Measurements from ENCODE around the gene SLC32A1. TPM values are rescaled to one million over a fixed set of nuclear protein-coding genes. Genes with fewer than 3 reads are reported as not detected.

The SLC32A1 gene
- total RNA-seq, 1 experiment from 2014 or later: not detected

DNA sequence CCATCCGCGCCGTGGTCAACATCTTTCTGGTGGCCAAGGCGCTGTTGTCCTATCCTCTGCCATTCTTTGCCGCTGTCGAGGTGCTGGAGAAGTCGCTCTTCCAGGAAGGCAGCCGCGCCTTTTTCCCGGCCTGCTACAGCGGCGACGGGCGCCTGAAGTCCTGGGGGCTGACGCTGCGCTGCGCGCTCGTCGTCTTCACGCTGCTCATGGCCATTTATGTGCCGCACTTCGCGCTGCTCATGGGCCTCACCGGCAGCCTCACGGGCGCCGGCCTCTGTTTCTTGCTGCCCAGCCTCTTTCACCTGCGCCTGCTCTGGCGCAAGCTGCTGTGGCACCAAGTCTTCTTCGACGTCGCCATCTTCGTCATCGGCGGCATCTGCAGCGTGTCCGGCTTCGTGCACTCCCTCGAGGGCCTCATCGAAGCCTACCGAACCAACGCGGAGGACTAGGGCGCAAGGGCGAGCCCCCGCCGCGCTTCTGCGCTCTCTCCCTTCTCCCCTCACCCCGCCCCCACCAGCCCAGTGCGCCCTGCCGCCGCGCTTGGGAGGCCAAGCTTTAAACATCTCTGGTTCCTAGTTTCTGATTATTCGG is 4.0 kb downstream of the SLC32A1 start:
- ChIA-PET POLR2A (no interaction called here), CTCF (no interaction called here)
- no peak overlapping the region for H3K4me3 ChIP-seq (replicated peaks in 1 of 2; ENCODE audit: low read depth in 1 of 2, low read length in 2 of 2)

DNA sequence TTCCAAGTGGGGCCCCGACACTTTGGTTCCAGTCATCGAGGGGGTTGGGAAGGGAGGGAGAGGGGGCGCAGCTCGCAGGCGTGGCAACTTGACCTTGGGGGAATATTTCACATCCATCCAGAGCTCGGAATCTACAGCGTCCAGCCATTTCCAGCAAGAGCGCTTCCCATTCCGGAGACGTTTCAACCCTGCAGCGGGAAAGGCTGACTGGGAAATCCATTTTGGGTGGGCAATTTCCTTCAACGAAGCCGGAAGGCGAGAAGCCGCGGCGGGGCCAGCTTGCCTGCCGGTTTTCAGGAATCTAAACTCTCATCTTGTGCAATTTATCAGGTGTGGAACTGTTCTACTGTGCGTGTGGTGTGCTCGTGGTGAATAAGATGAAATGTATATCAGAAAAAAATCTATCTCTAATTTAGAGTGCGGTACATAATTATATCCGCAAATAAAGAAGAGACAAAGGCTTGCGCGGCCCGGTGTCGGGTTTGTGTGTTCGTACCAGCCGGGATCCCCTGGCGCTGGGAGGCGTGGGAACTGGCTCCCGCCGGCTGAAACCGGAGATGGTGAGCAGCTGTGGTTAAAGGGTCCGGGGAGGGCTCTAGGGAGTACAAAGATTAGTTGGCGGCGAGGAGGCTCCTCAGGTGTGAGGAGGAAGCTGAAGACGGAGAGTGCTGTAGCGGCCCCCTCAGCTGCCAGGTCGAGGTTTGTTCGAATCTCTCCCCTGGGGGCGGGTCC is 4.8 kb downstream of the SLC32A1 start:
- Histone ChIP-seq H3K9me3 (ENCODE audit: control insufficient read depth in 1 of 2, insufficient read depth in 1 of 2, low read depth in 1 of 2, low read length in 2 of 2) (no peaks in the 10 kb centered on the region), H2AFZ (ENCODE audit: low read depth, low read length, poor library complexity, severe bottlenecking) (no peak overlapping the region), H3K9ac (ENCODE audit: low read length) (no peak overlapping the region), H3K27me3 (ENCODE audit: insufficient read depth, low read length) (no peaks in the 10 kb centered on the region), H3K4me1 (ENCODE audit: control insufficient read depth in 1 of 2, insufficient read depth in 2 of 2, low read length in 2 of 2) (peaks cover 4 to 21% of the 10 kb centered on the region in 2 experiments; a peak in 3 of 4 replicates), H3K79me2 (ENCODE audit: insufficient read depth, low read length) (no peaks in the 10 kb centered on the region), H3K4me3 (replicated peaks in 1 of 2; ENCODE audit: low read depth in 1 of 2, low read length in 2 of 2) (no peak overlapping the region), H3K4me2 (ENCODE audit: low read length) (no peak overlapping the region), H3K9me2 (ENCODE audit: insufficient read depth) (no peaks in the 10 kb centered on the region), H3K36me3 (ENCODE audit: control insufficient read depth in 1 of 2, insufficient read depth in 2 of 2, low read length in 2 of 2) (no peaks in the 10 kb centered on the region), H4K20me1 (ENCODE audit: insufficient read depth) (no peaks in the 10 kb centered on the region), H3K27ac (ENCODE audit: low read depth, low read length) (no peak overlapping the region)
- BruUV-seq (replicated peaks): no TSS peak
- CTCF ChIA-PET: no interaction called here
- POLR2A ChIA-PET: no interaction called here
- no peak for DNase-seq (ENCODE audit: low read depth, low spot score)
- ATAC-seq: no peak
- TF ChIP-seq POLR2A (IDR thresholded peaks at IDR 0.05; ENCODE audit: borderline replicate concordance, extremely low read depth, insufficient read depth, insufficient read length): no peak
- no peak for TF ChIP-seq YY1 (IDR thresholded peaks at IDR 0.05; ENCODE audit: extremely low read depth, insufficient replicate concordance, low read depth, low read length)
- no peak for TF ChIP-seq FOSL1 (IDR thresholded peaks at IDR 0.05; ENCODE audit: low read depth)
- no peak for TF ChIP-seq ELF1 (IDR thresholded peaks at IDR 0.05; ENCODE audit: borderline replicate concordance, low read depth)
- TF ChIP-seq, protein P1, sequence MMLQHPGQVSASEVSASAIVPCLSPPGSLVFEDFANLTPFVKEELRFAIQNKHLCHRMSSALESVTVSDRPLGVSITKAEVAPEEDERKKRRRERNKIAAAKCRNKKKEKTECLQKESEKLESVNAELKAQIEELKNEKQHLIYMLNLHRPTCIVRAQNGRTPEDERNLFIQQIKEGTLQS (IDR thresholded peaks at IDR 0.05): no peak
- no peak for TF ChIP-seq POLR2AphosphoS5 (IDR thresholded peaks at IDR 0.05; ENCODE audit: low read depth, low read length)
- TF ChIP-seq CEBPB (IDR thresholded peaks at IDR 0.05; ENCODE audit: low read depth): no peak
- RAD21 ChIA-PET (ENCODE audit: low non-redundant PET in 1 of 2, low total read pairs in 2 of 2, uncharacterized antibody in 2 of 2, unreplicated experiment in 2 of 2): no interaction called here
- intact Hi-C loops (cut with micrococcal nuclease): no loop called here

More for the DNA sequence above, 4.0 kb downstream of the SLC32A1 start:
- intact Hi-C loops (cut with micrococcal nuclease): no loop called here
- no peaks in the 10 kb centered on the region for H3K36me3 ChIP-seq (ENCODE audit: control insufficient read depth in 1 of 2, insufficient read depth in 2 of 2, low read length in 2 of 2)
- H3K9me3 ChIP-seq (ENCODE audit: control insufficient read depth in 1 of 2, insufficient read depth in 1 of 2, low read depth in 1 of 2, low read length in 2 of 2): no peaks in the 10 kb centered on the region
- no peak overlapping the region for H3K9ac ChIP-seq (ENCODE audit: low read length)
- TF ChIP-seq CEBPB (IDR thresholded peaks at IDR 0.05; ENCODE audit: low read depth): no peak
- TF ChIP-seq POLR2A (IDR thresholded peaks at IDR 0.05; ENCODE audit: borderline replicate concordance, extremely low read depth, insufficient read depth, insufficient read length): no peak
- H4K20me1 ChIP-seq (ENCODE audit: insufficient read depth): no peaks in the 10 kb centered on the region
- RAD21 ChIA-PET (ENCODE audit: low non-redundant PET in 1 of 2, low total read pairs in 2 of 2, uncharacterized antibody in 2 of 2, unreplicated experiment in 2 of 2): no interaction called here
- H3K27ac ChIP-seq (ENCODE audit: low read depth, low read length): no peak overlapping the region
- no peak overlapping the region for H2AFZ ChIP-seq (ENCODE audit: low read depth, low read length, poor library complexity, severe bottlenecking)
- no peaks in the 10 kb centered on the region for H3K27me3 ChIP-seq (ENCODE audit: insufficient read depth, low read length)
- DNase-seq (ENCODE audit: low read depth, low spot score): no peak
- no peak for ATAC-seq
- no TSS peak for BruUV-seq (replicated peaks)
- H3K4me1 ChIP-seq (ENCODE audit: control insufficient read depth in 1 of 2, insufficient read depth in 2 of 2, low read length in 2 of 2): peaks cover 4 to 21% of the 10 kb centered on the region in 2 experiments; a peak in 3 of 4 replicates
- no peaks in the 10 kb centered on the region for H3K9me2 ChIP-seq (ENCODE audit: insufficient read depth)
- no peak overlapping the region for H3K4me2 ChIP-seq (ENCODE audit: low read length)
- no peaks in the 10 kb centered on the region for H3K79me2 ChIP-seq (ENCODE audit: insufficient read depth, low read length)
